Epidermal melanocyte (primary cell): ENCODE data around the gene LDB2.

ENCODE experiments used
- DNase-seq: peaks from one replicate; pipeline ENCODE4 v3.0.0; 2011; ENCODE audit warnings: low spot score; ENCODE audit not compliant: insufficient read length

The LDB2 gene

GRCh38 chr4:16726368-16727050 is 171.9 kb downstream of the LDB2 start:
- no peak for DNase-seq

GRCh38 chr4:16725252-16725651 is 173.2 kb downstream of the LDB2 start:
- DNase-seq, result no peak

GRCh38 chr4:16722416-16722815 is 176.0 kb downstream of the LDB2 start:
- DNase-seq, result no peak

- DNase-seq, result no peak
These were observed 176.7 kb downstream of the LDB2 start for GRCh38 chr4:16721613-16722291.

- DNase-seq, result no peak
These were observed 177.7 kb downstream of the LDB2 start for GRCh38 chr4:16720761-16721160.

GRCh38 chr4:16717266-16717970 is 181.0 kb downstream of the LDB2 start:
- DNase-seq, result no peak

GRCh38 chr4:16715482-16715881 is 183.0 kb downstream of the LDB2 start:
- DNase-seq, result no peak

GRCh38 chr4:16714191-16714590 is 184.3 kb downstream of the LDB2 start:
- DNase-seq, result no peak

- DNase-seq, result no peak
These were observed 184.7 kb downstream of the LDB2 start for GRCh38 chr4:16713696-16714095.

GRCh38 chr4:16713271-16713670 is 185.2 kb downstream of the LDB2 start:
- DNase-seq, result no peak

- DNase-seq, result no peak
These were observed 188.2 kb downstream of the LDB2 start for GRCh38 chr4:16710198-16710597.

- no peak for DNase-seq
These were observed 190.6 kb downstream of the LDB2 start for GRCh38 chr4:16707874-16708273.

- no peak for DNase-seq
These were observed 192.2 kb downstream of the LDB2 start for GRCh38 chr4:16706251-16706650.

GRCh38 chr4:16705341-16705740 is 193.1 kb downstream of the LDB2 start:
- no peak for DNase-seq

GRCh38 chr4:16704489-16704888 is 194.0 kb downstream of the LDB2 start:
- DNase-seq, result no peak

GRCh38 chr4:16695896-16696295 is 202.5 kb downstream of the LDB2 start:
- DNase-seq, result no peak

GRCh38 chr4:16694884-16695276 is 203.6 kb downstream of the LDB2 start:
- no peak for DNase-seq

- no peak for DNase-seq
These were observed 204.1 kb downstream of the LDB2 start for GRCh38 chr4:16694173-16694883.

GRCh38 chr4:16693641-16694040 is 204.8 kb downstream of the LDB2 start:
- no peak for DNase-seq

GRCh38 chr4:16692961-16693506 is 205.4 kb downstream of the LDB2 start:
- DNase-seq, result no peak

- DNase-seq, result no peak
These were observed 205.9 kb downstream of the LDB2 start for GRCh38 chr4:16692524-16692923.

- DNase-seq, result no peak
These were observed 206.4 kb downstream of the LDB2 start for GRCh38 chr4:16692046-16692445.
